ENCODE data around the gene RRM1.
A peak's percentile ranks its signal among the peaks of the same experiment; 100 is the strongest.

DNA sequence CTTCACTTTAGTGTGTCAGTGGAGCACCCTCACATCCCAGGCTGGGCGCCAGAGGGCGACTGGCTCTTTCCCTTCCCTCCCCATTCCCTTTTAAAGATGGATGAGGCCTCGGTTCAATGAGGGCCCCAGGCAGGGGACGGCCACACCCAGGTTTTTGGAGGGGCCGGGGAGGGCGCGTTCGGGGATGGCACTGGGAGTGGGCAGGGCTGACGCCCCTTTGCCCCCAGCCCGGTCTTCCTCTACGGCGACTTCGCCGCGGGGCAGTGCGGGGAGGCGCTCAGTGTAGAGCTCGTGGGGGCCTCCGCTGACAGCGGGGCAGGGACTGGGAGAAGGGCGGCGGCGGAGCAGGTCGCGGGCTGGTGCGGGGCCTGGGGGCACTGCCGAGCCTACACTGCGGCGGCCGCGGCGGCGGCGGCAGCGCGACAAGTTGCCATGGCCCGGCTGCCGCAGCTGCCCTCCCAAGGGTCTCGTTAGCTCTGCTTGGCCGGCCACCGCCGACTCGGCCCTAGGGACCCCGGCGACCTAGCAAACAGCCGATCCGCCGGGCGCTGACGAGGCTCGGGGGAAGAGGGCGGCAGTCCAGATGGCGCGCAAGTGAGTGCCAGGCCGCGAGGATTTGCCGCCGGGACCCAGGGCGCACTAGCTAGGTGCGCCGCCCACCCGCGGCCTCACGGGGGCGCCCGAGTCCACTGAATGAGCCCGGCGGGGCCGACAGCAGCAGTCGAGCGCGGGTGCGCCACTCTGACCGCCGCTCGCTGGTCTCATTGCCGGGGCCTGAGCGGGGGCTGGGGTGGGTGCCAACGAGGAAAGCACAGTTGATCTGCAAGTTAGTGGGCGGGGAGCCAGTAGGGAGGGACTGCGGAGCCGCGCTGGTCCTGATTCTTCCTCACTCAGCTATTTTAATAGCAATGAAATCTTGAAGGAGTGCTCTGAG, 92.7 kb downstream of the RRM1 start:
- TF ChIP-seq, protein P1, sequence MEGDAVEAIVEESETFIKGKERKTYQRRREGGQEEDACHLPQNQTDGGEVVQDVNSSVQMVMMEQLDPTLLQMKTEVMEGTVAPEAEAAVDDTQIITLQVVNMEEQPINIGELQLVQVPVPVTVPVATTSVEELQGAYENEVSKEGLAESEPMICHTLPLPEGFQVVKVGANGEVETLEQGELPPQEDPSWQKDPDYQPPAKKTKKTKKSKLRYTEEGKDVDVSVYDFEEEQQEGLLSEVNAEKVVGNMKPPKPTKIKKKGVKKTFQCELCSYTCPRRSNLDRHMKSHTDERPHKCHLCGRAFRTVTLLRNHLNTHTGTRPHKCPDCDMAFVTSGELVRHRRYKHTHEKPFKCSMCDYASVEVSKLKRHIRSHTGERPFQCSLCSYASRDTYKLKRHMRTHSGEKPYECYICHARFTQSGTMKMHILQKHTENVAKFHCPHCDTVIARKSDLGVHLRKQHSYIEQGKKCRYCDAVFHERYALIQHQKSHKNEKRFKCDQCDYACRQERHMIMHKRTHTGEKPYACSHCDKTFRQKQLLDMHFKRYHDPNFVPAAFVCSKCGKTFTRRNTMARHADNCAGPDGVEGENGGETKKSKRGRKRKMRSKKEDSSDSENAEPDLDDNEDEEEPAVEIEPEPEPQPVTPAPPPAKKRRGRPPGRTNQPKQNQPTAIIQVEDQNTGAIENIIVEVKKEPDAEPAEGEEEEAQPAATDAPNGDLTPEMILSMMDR (optimal IDR thresholded peaks at IDR 0.05 in 1 of 3, IDR thresholded peaks at IDR 0.05 in 1 of 3, conservative IDR thresholded peaks at IDR 0.05 in 1 of 3; ENCODE audit: extremely low read depth in 1 of 3, insufficient read depth in 2 of 3, low read length in 3 of 3), result peak; percentile 63 to 94 (median 89)
- TF ChIP-seq EZH2 (IDR thresholded peaks at IDR 0.05; ENCODE audit: low read length), result no peak

Data from keratinocyte (primary cell).